GM18502 (cell line): ENCODE results near the gene OST4.
"Not testable (repeated sequence)": the region's sequence is repeated elsewhere in the genome, so short reads cannot be mapped to it uniquely, and the experiment has no call there.

Experiments
- ATAC-seq: cut with Tn5 transposase; IDR thresholded peaks from one replicate; pipeline ENCODE4 v1.9.1; 2021; ENCODE audit warnings: mild to moderate bottlenecking; ENCODE audit not compliant: unreplicated experiment, poor library complexity

Gene OST4

GRCh38 chr2:27071277-27071989, at the start of gene OST4:
Gene OST4, minus strand, starts transcription at chr2:27071654.
- peak; percentile 83 for ATAC-seq

- ATAC-seq, result not testable (repeated sequence)
Measured at GRCh38 chr2:27119330-27119670, 47.8 kb upstream of the OST4 start.

- no peak for ATAC-seq
Measured at GRCh38 chr2:27118525-27119329, 47.3 kb upstream of the OST4 start, which contains the start of gene CGREF1. Gene CGREF1, minus strand, starts transcription at chr2:27119128. Its CDS starts 14,762 bp downstream, at chr2:27104366.

- no peak for ATAC-seq
Measured at GRCh38 chr2:27117995-27118524, 46.6 kb upstream of the OST4 start.

GRCh38 chr2:27115519-27115918, 44.1 kb upstream of the OST4 start:
- ATAC-seq, result no peak

GRCh38 chr2:27111392-27112078, 40.1 kb upstream of the OST4 start:
- ATAC-seq, result not testable (repeated sequence)

GRCh38 chr2:27110603-27111352, 39.3 kb upstream of the OST4 start:
- ATAC-seq, result not testable (repeated sequence)

- no peak for ATAC-seq
Measured at GRCh38 chr2:27109083-27109482, 37.6 kb upstream of the OST4 start.

GRCh38 chr2:27108221-27108620, 36.8 kb upstream of the OST4 start:
- no peak for ATAC-seq

GRCh38 chr2:27105981-27106380, 34.5 kb upstream of the OST4 start:
- no peak for ATAC-seq

- ATAC-seq, result no peak
Measured at GRCh38 chr2:27102329-27102728, 30.9 kb upstream of the OST4 start.

GRCh38 chr2:27100036-27100435, 28.6 kb upstream of the OST4 start:
- ATAC-seq, result no peak

GRCh38 chr2:27099334-27099955, 28.0 kb upstream of the OST4 start:
- no peak for ATAC-seq

- no peak for ATAC-seq
Measured at GRCh38 chr2:27097341-27097740, 25.9 kb upstream of the OST4 start.

GRCh38 chr2:27096748-27097297, 25.4 kb upstream of the OST4 start:
- ATAC-seq, result no peak

- no peak for ATAC-seq
Measured at GRCh38 chr2:27095745-27096651, 24.5 kb upstream of the OST4 start.

GRCh38 chr2:27095427-27095744, 23.9 kb upstream of the OST4 start:
- ATAC-seq, result no peak

GRCh38 chr2:27094353-27094984, 23.0 kb upstream of the OST4 start:
- no peak for ATAC-seq
